NCI-H128 (cell line): ENCODE measurements around the gene CDCA4.
A peak's percentile ranks its signal among the peaks of the same experiment; 100 is the strongest.

ENCODE experiments used
- DNase-seq: peaks from one replicate; lab custom pipeline; 2025; ENCODE audit not compliant: unreplicated experiment; lab: John Stamatoyannopoulos, UW

The CDCA4 gene

DNA sequence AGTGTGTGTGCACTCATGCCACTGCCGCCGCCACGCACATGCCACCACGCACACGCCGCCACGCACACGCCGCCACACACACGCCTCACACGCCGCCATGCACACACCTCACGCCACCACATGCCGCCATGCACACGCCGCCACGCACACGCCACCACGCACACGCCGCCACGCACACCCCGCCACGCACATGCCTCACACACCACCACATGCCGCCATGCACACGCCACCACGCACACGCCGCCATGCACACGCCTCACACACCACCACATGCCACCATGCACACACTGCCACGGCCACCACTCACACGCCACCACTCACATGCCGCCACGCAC lies 29.0 kb downstream of the CDCA4 start:
- DNase-seq, result no peak

DNA sequence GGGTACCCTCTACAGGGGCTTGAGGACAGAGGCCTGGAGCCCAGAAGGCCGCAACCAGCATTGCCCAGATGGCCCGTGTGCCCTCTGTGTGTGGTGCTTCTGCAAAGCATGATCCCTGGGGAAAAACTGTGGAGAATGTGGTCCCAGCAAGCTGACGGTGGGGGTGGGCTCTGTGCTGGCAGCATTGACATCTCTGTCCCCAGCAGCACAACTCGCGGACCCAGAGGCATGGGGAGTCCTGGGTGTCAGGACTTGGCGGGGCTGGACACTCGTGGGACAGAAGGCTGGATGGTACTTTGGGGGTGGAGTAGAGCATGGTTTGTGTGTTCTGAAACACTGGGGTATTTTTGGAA lies 31.0 kb downstream of the CDCA4 start:
- DNase-seq, result no peak

DNA sequence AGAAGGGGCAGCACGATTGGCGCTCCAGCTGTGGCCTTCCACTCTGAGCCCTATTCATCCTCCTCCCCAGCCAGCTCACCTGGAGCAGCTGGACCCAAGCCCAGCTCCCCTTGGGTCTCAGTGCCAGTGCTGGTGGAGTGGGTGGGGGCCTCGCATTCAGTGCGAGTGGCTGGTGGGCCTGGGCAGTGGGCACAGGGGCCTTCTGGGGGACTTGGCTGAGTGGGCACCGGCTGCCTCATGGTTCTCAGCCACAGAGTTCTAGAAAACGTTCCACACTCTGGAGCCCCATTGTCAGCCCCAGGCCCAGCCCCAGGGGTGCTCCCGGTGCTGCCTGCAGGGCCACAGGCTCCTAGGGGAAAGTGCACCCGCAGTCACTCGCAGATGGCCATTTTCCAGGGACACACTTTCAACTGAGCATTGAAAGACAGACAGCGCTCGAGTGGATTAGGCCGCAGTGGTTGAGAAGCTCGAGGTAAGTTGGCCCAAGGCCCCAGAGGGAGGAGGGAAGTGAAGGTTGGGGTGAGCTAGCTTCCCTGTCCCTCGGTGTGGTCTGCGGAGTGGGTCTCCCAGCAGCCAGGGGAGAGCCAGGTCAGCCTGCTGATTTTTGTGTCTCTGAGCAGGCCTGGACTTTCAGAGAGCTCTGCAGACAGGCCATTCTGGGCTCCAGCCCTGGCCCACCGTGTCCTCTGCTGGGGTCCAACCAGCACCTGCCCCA lies 31.5 kb downstream of the CDCA4 start:
- DNase-seq, result no peak

DNA sequence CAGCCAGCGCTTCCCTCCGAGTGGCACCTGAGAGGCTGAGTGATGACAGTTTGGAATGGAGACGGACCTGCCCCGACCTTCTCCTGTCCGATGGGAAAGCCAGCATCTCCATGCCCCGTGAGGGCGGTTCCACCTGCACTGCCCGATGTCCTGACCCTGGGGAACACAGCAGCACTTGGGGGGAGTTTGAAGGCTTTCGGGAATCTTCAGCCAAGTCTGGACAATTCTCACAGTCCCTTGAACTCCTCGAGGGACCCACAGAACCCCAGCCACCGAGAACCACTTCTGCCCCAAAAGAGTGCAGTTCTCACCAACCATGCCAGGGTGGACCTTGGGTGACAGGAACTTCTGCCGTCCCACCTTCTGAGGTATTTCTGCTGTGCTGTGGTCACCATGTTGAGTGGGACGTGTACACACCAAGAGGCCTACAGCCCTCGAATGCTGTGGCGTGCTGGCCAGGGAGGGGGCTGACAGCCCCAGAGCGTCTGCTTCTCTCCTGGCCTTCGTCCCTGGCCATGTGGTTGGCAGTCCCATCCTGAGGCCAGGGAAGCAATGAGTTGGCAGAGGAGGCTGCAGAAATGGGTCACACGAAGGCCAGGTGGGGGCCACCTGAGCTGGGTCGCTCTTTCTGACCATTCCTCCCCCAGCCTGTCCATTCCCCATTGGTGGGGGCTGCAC lies 34.3 kb downstream of the CDCA4 start:
- DNase-seq, result no peak

DNA sequence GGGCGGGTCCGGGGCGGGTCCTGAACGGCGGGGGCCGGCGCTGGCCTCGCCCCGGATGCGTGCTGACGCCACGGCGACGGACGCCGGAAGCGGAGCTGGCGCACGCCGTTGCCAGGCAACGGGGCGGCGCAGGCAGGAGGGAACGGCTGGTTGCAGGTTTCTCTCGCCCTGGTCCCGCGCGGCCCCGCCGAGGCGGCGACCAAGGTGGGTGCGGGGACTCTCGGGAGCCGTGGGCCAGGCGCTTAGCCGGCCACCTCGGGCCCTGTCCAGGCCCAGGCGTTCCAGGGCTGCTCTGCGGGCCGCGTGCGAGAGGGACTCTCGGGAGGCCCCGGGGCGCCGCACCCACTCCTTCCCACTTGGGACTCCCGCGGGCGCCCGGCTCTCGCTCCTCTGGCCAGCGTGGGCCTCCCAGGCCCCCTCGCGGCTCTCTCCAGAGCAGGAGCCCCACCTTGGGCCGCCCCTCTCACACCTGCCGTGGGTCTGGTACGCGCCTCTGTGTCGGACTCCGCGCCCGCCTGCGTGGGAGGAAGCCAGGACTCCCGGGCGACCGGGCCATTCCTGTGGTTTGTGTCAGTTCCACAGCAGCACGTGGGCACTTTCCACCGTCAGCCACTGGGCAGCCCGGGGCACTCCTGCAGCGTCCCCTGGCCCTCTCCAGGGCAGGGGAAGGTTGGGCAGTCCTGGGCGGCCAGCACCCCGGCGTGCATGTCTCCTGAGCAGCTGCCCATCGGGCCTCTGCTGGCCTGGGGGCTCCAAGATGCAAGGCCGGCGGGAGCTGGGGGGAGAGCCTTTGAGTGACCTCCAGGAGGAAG lies 35.0 kb downstream of the CDCA4 start, which contains the start of gene CLBA1:
CLBA1 (plus strand) TSS at position 114 of the 812 bp plus-strand sequence; CDS start at position 758, 644 bp downstream.
- DNase-seq, result peak; percentile 83

DNA sequence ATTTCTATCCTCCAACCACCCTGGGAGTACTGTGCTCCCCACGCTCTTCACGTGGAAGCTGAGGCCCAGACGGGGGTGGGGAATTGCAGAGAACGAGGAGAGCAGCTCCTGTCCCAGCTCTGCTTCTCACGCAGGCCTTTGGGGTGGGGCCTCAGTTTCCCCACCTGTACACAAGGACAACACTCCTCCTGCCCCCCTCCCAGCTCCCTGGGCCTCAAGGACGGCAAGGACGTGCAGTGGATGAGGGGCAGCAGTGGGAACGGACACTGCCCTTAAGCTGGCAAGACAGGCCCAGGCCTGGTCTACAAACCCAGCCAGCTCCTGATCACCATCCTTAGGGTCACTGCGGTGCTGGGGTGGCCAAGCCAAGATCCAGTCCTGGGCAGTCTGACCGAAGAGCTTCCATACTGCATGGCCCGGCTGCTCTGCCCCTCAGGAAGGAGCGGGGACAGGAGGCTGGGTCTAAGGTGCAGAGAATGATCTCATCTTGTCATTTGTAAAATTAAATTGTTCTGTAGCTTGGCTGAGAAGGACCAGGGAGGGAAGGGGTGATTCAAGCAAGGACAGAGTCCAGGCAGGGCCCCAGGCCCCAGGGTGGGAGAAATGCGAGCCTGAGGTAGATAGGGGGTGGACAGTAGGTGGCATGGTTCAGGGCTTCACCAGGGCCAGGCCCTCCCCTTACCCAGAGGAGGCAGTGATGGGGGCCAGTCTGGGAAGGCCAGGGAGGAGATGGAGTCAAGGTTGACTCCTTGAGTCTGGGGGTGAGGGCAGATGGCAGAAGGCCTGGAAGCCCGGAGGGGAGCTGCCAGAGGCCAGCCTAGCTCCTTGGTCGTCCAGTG lies 36.6 kb downstream of the CDCA4 start:
- no peak for DNase-seq

DNA sequence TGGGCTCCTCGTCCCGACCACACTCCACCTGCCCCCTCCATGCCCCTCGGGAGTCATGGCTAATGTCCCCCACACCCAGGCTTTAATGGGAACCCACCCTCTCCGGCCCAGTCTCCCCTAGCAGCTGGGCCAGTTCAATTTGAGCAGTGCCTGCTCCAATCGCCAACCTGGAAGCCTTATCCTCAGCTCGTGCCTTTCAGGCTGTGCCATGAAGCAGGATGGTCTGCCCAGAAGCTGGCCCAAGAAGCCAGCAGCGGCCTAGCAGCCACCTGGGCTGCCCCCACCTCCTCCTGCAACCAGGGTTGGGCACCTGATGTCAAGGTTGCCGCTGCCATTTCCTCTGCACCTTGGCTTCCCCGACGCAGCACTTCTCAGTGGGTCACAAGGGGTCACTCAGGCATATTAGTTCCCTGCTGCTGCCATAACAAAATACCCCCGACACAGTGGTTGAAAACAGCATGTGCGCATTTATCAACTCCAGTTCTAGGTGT lies 37.6 kb downstream of the CDCA4 start:
- no peak for DNase-seq

DNA sequence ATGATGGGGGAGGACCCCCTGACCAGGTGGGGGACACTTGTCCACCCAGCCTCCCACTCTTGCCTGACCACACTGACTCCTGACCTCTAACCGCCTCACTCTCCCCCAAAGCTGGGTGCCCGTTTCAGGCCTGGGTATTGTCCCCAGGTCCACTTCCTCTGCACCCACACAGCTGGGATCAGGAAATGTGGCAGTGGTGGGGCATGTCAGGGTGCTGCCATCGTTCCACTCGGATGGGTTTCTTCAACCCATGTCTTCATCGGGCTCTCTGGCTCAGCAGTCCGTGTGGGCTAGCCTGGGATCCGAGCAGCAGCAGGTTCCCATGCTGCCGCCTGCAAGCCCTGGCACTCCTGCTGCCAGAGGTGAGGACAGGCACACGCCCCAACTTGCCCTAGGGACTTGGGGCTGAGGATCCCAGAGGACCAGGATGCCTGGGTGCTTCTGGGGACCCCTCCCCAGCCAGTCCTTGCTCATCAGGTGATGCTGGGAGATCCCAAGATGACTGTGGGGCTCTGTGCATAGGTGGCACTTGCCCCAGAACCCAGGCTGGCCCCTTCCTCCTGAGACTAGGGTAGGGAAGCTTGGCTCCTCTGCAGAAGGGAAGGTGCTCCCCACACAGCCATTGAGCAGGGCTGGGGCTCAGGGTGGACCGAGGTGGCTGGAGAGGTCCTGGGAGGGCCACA lies 38.2 kb downstream of the CDCA4 start:
- no peak for DNase-seq

DNA sequence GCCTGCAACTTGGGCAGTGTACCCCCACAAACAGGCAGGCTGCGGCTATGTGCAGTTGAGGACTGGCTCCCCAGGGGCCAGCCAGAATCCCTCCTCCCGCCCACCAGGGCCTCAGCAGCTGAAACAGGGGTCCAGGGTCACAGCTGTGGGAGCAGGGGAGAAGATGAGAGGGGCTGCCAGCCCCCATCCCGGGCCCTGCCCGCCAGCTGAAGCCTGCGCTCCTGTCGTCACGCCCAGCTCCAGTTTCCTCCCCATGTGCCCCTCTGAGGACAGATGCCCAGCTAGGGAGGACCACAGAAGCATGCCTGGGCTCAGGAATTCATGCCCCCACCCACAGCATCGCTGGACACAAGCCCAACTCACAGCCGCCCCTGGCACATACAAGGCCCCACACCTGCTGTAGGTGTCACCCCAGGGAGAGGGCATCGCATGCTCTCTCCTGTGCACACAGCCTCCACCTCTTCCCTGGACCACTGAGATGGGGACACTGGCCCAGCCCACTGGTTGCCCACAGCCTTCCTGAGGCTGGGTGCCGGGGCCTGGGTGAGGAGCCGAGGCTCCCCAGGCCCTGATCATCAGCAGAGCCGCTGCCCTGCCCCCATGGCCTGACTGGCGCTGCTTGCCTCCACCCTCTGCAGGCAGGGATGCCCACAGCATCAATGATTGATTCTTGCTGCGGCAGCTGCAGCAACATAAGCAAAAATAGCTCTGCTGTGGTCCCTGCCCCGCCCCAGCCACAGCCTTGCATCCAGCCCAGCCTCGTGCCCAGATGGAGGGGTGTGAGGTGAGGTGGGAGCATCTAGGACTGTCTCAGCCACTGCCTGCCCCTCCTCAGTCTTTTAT lies 39.0 kb downstream of the CDCA4 start:
- no peak for DNase-seq

DNA sequence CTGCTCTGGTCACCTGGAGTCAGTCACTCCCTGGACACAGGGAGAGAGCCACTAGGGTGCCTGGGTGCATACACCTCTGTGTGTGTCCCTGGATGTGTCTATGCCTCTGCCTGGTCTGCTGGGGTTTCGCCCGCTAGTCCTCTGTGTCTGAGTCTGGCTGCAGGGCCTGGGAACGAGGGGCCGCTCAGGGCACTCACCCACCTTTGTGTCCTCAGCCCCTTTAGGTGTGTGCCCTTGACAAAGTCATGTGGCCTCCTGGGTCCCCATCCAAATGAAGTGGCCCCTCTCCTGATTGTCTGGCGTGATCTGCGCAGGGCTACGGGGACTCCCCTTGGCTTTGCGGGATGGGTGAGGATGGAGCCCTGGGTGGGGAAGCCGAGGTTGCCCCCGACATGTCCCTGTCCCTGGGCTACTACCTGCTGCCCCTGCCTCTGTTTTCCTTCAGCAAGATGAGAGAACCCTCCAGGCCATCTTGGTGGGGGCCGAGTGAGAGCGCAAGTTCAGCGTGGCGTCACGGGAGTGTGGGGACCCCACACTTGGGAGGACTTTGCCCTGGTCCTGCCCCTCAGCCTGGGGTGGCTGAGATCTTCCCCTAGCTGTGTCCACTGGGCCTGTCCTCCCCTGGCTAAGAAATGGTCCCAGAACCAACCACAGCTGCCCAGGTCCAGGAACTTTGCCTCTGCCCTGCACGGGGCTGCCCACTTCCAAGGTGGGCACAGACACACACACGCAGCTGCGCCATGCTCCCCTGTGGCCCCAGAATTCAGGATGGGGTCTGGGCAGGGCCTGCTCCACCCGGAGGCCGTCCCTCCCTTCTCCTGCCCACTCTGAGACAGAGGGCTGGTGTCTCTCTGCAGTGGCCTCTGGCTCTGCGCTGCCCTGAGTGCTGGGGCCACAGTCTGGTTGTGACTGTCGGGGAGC lies 40.0 kb downstream of the CDCA4 start:
- DNase-seq, result no peak

DNA sequence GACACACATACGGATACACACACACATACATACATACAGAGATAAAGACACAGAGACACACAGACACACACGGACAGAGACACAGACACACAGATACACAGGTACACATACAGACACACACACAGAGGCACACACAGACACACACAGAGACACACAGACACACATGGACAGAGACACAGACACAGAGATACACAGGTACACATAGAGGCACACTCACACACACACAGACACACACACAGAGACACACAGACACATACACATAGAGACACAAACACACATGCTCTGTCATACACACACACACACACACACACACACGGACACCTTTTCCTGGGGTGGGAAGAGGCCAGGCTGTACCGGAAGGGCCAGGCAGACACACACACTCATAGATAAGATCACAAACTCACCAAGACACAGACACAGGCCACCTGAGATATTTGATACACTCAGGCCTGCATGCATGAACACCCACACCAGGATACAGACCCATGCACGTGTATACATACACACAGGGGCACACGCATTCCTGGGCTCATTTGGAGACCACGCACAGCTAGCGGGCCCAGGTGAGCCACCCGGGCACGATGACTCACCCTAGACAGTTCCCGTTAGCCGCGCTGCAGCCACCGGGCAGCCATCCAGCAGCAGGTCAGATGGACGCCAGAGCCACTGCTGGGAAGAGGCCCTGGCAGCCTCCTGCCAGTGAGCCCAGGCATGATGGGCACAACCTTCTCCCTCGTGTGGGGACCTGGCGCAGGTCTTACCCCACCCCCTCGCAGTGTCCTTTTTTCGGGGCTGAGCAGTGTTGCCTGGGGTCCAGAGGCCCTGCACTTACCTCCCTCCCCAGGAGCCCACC lies 40.9 kb downstream of the CDCA4 start:
- no peak for DNase-seq

DNA sequence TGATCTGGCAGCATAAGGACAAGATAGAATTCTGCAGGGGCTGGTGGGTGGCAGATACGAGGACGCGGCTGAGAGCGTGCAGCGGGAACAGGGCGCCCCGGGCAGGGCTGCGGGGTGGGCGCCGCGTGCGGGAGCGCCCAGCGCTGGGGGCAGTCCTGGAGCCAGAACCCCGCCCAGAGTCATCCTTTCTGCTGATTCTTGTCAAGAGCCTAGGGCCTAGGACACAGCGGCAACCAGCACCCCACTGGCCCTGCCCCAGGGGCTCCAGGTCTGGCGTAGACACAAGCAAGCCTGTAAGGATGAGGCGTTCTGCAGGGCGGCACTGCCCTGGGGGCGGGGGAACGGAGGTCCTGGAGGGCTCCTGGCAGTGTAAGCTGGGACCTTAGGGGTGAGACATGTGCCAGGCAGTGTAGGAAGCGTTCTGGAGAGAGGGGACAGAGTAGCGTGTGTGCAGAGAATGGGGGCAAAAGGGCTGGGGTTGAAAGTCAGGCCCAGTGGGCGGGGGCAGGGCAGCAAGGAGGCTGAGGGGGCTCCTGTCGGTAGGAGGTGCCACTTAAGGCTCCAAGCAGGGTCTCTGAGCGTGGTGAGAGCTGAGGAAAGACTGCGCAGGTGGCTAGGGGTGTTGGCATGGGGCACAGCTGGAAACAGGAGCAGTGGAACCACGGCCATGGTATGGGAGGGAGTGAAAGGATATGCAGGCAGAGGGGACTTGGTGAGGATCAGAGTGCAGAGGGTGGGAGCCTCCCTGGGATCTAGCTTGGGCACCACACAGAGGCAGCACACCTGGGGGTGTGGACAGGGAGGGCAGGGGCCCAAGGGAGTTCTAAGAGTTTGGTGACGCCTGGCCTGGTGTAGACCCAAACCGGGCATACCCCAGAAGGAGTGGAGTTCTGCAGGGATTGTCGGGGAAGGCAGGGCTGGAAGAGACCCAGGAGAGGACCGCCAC lies 41.9 kb downstream of the CDCA4 start:
- no peak for DNase-seq

DNA sequence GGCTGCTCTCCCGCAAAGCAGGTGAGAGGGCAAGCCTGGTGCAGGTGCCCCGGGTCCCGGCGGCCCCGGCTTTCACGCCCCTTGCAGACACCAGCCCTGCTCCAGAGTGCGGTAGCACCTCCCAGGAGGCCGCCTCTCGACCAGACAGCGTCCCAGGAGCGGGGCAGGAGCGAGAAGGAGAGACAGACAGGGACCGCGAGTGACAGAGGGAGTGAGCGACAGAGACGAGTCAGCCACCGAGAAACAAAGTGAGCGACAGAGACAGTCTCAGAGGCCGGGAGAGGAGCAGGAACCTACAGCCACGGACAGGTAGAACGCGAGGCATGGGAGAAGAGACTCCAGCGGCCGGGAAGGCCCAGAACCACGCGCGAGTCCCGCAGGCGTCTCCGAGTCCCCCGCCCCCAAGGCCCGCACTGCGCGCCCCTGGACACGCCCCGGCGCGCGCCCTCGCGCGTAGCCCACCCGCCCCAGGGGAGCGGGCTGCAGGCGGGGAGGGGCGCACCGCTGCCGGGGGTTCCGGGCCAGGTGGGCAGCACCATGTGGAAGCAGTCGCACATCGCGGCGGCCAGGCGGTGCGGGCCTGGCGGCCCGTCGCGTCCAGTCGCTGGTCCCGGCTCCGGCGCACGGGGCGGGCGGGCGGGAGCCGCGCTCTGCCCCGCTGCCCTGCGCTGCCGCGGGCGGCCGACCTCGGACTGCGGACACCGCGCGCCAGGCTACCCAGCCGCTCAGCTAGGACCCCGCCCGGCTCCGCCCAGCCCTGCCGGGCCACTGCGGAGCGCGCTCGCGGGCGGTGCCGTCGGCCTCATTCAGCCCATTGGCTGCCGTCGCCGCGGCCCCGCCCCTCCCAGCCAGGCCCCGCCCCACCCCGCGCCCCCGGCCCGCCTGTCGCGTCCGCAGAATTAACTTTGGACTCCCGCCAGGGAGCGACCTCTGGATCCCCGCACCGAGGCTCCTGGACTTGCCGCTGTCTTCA lies 42.9 kb downstream of the CDCA4 start, which contains the start of gene AHNAK2:
AHNAK2 (minus strand) TSS at position 694 of the 973 bp plus-strand sequence; CDS start at position 557, 137 bp downstream.
- peak; percentile 26 for DNase-seq

DNA sequence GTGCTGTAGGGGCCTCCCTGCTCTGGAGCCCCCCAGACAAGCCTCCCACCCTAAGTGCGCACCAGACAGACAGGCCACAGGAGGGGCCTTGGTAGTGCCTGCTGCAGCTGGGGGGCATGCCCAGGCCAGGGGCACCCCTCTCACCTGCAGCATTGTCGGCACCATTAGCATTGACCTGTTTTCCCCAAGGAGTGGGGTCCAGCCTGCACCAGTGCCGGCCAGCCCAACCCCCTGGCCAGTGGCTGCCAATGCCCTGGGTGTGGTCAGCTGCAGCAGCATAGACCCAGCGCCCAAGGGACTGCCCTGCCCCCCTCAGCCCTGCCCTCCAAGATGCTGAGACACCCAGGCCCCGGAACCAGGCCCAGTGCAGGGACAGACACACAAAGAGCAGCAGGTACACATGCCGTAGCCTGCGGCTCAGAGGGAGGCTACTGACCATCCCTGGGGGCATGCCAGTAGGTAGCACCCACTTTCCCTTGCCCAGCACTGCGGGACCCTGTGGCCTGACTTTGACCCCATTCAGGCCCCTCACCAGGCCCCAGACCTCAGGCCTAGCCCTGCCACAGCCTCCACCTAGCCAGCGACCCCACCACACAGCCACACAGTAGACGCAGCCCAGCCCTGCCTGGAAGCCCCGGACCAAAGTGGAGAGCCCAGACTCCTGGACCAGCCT lies 43.7 kb downstream of the CDCA4 start:
- DNase-seq, result no peak
